Uterus (tissue), 2 donors: ENCODE data around the gene NUDT3.

ENCODE experiments used
- CTCF ChIP-seq, 4 experiments: fragments of 200-600 bp in 2 of 4; fragments of 450-650 bp in 2 of 4; sonication (generic) in 2 of 4; IDR thresholded peaks; one replicate each; pipeline ENCODE4 v1.5.1; 2016 to 2019; ENCODE audit warnings: antibody characterized with exemption in 4 of 4, mild to moderate bottlenecking in 2 of 4, moderate library complexity in 1 of 4
- POLR2A ChIP-seq, 2 donors: fragments of 450-650 bp; IDR thresholded peaks; one replicate each; pipeline ENCODE4 v1.6.1; 2016; ENCODE audit warnings: antibody characterized with exemption in 2 of 2, mild to moderate bottlenecking in 1 of 2, moderate library complexity in 1 of 2

DNA sequence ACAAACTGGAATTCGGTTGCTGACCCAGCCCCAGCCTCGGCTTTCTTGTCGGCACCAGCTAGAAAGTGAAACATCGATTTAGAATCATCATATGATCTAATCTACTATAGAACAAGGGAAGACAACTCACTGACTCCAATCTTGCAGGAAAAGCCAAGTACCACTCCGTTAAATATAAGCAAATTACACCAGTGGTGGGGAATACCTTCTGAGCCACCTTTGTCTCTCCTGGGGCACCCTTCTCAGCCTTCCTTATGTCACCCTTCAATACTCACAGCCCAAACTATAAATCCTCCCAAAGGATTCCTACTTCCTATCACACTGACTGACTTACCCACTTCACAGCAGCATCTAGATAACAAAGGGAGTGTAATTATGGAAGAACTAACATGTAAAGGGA is 25.9 kb upstream of the NUDT3 start:
- TF ChIP-seq CTCF (IDR thresholded peaks at IDR 0.05) (no peak), POLR2A (IDR thresholded peaks at IDR 0.05) (no peak)
